Uterus (tissue), 2 donors: ENCODE data around the gene C2orf78.

Source experiments
- CTCF ChIP-seq, 4 experiments: fragments of 200-600 bp in 2 of 4; fragments of 450-650 bp in 2 of 4; sonication (generic) in 2 of 4; IDR thresholded peaks; one replicate each; pipeline ENCODE4 v1.5.1; 2016 to 2019; ENCODE audit warnings: antibody characterized with exemption in 4 of 4, mild to moderate bottlenecking in 2 of 4, moderate library complexity in 1 of 4
- POLR2A ChIP-seq, 2 donors: fragments of 450-650 bp; IDR thresholded peaks; one replicate each; pipeline ENCODE4 v1.6.1; 2016; ENCODE audit warnings: antibody characterized with exemption in 2 of 2, mild to moderate bottlenecking in 1 of 2, moderate library complexity in 1 of 2

DNA sequence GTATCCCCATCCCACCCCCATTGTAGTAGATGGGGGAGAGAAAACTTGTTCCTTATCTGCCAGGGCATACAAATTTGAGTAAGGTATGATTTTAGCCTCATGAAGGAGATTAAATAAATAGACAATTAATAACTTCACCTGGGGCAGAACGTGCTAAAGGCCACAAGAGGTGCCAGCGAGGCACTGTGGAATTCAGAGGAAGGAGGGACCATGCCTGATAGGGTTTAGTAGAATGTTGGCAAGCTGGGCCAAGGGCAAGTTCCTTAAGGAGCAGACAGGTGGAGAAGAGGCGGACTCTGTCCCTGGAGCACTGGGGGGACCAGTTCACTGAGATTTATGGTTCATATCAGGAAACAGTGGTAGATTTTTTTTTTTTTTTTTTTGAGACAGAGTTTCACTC lies 67.3 kb downstream of the C2orf78 start:
- TF ChIP-seq CTCF (IDR thresholded peaks at IDR 0.05) = no peak
- TF ChIP-seq POLR2A (IDR thresholded peaks at IDR 0.05) = no peak
